ENCODE results near the gene N4BP2. TPM values are rescaled to one million over a fixed set of nuclear protein-coding genes. Genes with fewer than 3 reads are reported as not detected.
A peak's percentile ranks its signal among the peaks of the same experiment; 100 is the strongest.

N4BP2 gene
- total and polyA plus RNA-seq, 5 donors = 0.86 to 7.3 (median 6.1) TPM

GRCh38 chr4:40053161-40053560, 3.5 kb upstream of the N4BP2 start:
- H3K27ac ChIP-seq (ENCODE audit: low read length) = no peak overlapping the region
- no peak for DNase-seq
- intact Hi-C loops (cut with DNase I) = loop anchor here in 2 of 4 donors (10.0 kb wide), 2 partner anchors 68 to 358 kb away; partner anchors contain the start of gene UBE2K (in 1 of the 2)
- no peak for ATAC-seq
- H3K4me3 ChIP-seq (ENCODE audit: low read length) = no peak overlapping the region
- H3K27me3 ChIP-seq (ENCODE audit: control insufficient read depth, insufficient read depth) = no peaks in the 10 kb centered on the region
- H3K9me3 ChIP-seq (ENCODE audit: control insufficient read depth, low read length) = no peaks in the 10 kb centered on the region
- no peaks in the 10 kb centered on the region for H3K4me1 ChIP-seq (ENCODE audit: control insufficient read depth, insufficient read depth, low read length)
- 93% methylated on average over 5 of the region's 5 CpGs for WGBS

GRCh38 chr4:40055511-40055862, 1.2 kb upstream of the N4BP2 start:
- intact Hi-C loops (cut with DNase I) = loop anchor here in 3 of 4 donors (5.0 to 10.0 kb wide), 4 partner anchors 71 to 361 kb away; partner anchors contain the start of genes PDS5A (in 1 of the 3) and UBE2K (in 1 of the 3)
- 7% methylated on average over 5 of the region's 5 CpGs for WGBS
- H3K9me3 ChIP-seq (ENCODE audit: control insufficient read depth, low read length) = no peaks in the 10 kb centered on the region
- H3K4me3 ChIP-seq (ENCODE audit: low read length) = peak overlapping the region; percentile 74
- H3K4me1 ChIP-seq (ENCODE audit: control insufficient read depth, insufficient read depth, low read length) = no peaks in the 10 kb centered on the region
- H3K27me3 ChIP-seq (ENCODE audit: control insufficient read depth, insufficient read depth) = no peaks in the 10 kb centered on the region
- DNase-seq (no peak), ATAC-seq (no peak)
- peak overlapping the region; percentile 97 for H3K27ac ChIP-seq (ENCODE audit: low read length)

- no peaks in the 10 kb centered on the region for H3K4me1 ChIP-seq (ENCODE audit: control insufficient read depth, insufficient read depth, low read length)
- peak overlapping the region; percentile 74 for H3K4me3 ChIP-seq (ENCODE audit: low read length)
- DNase-seq (peak; percentile 71 to 90 (median 89)), ATAC-seq (peak; percentile 69 to 72)
- WGBS = under 1% methylated on average over 86 of the region's 86 CpGs
- H3K27ac ChIP-seq (ENCODE audit: low read length) = peak overlapping the region; percentile 97
- intact Hi-C loops (cut with DNase I) = loop anchor here in 3 of 4 donors (5.0 to 10.0 kb wide), 4 partner anchors 71 to 361 kb away; partner anchors contain the start of genes PDS5A (in 1 of the 3) and UBE2K (in 1 of the 3)
- no peaks in the 10 kb centered on the region for H3K27me3 ChIP-seq (ENCODE audit: control insufficient read depth, insufficient read depth)
- H3K9me3 ChIP-seq (ENCODE audit: control insufficient read depth, low read length) = no peaks in the 10 kb centered on the region
These were observed 561 bp upstream of the N4BP2 start for GRCh38 chr4:40055863-40056715.

GRCh38 chr4:40057586-40058091, 989 bp downstream of the N4BP2 start:
- Histone ChIP-seq H3K4me1 (ENCODE audit: control insufficient read depth, insufficient read depth, low read length) (no peaks in the 10 kb centered on the region), H3K27me3 (ENCODE audit: control insufficient read depth, insufficient read depth) (no peaks in the 10 kb centered on the region), H3K4me3 (ENCODE audit: low read length) (peak overlapping the region; percentile 74), H3K27ac (ENCODE audit: low read length) (peak overlapping the region; percentile 97), H3K9me3 (ENCODE audit: control insufficient read depth, low read length) (no peaks in the 10 kb centered on the region)
- ATAC-seq (peak; percentile 83 to 84), DNase-seq (peak; percentile 70 to 80 (median 80))
- intact Hi-C loops (cut with DNase I) = loop anchor here in 3 of 4 donors (5.0 to 10.0 kb wide), 4 partner anchors 73 to 363 kb away; partner anchors contain the start of genes PDS5A (in 1 of the 3) and UBE2K (in 1 of the 3)
- WGBS = under 1% methylated on average over 13 of the region's 13 CpGs

GRCh38 chr4:40058121-40058520, 1.5 kb downstream of the N4BP2 start:
- Histone ChIP-seq H3K27me3 (ENCODE audit: control insufficient read depth, insufficient read depth) (no peaks in the 10 kb centered on the region), H3K9me3 (ENCODE audit: control insufficient read depth, low read length) (no peaks in the 10 kb centered on the region), H3K4me3 (ENCODE audit: low read length) (peak overlapping the region; percentile 74), H3K27ac (ENCODE audit: low read length) (no peak overlapping the region), H3K4me1 (ENCODE audit: control insufficient read depth, insufficient read depth, low read length) (no peaks in the 10 kb centered on the region)
- no peak for ATAC-seq
- no peak for DNase-seq
- intact Hi-C loops (cut with DNase I) = loop anchor here in 3 of 4 donors (5.0 to 10.0 kb wide), 4 partner anchors 73 to 363 kb away; partner anchors contain the start of genes PDS5A (in 1 of the 3) and UBE2K (in 1 of the 3)
- under 1% methylated on average over 9 of the region's 9 CpGs for WGBS

GRCh38 chr4:40058854-40059253, 2.2 kb downstream of the N4BP2 start:
- Histone ChIP-seq H3K4me1 (ENCODE audit: control insufficient read depth, insufficient read depth, low read length) (no peaks in the 10 kb centered on the region), H3K4me3 (ENCODE audit: low read length) (no peak overlapping the region), H3K27me3 (ENCODE audit: control insufficient read depth, insufficient read depth) (no peaks in the 10 kb centered on the region), H3K27ac (ENCODE audit: low read length) (no peak overlapping the region), H3K9me3 (ENCODE audit: control insufficient read depth, low read length) (no peaks in the 10 kb centered on the region)
- intact Hi-C loops (cut with DNase I) = loop anchor here in 3 of 4 donors (5.0 to 10.0 kb wide), 4 partner anchors 74 to 364 kb away; partner anchors contain the start of genes PDS5A (in 1 of the 3) and UBE2K (in 1 of the 3)
- ATAC-seq = no peak
- no peak for DNase-seq
- 54% methylated on average over 14 of the region's 14 CpGs for WGBS

GRCh38 chr4:40059362-40059761, 2.7 kb downstream of the N4BP2 start:
- Histone ChIP-seq H3K4me1 (ENCODE audit: control insufficient read depth, insufficient read depth, low read length) (no peaks in the 10 kb centered on the region), H3K9me3 (ENCODE audit: control insufficient read depth, low read length) (no peaks in the 10 kb centered on the region), H3K27me3 (ENCODE audit: control insufficient read depth, insufficient read depth) (no peaks in the 10 kb centered on the region), H3K27ac (ENCODE audit: low read length) (no peak overlapping the region), H3K4me3 (ENCODE audit: low read length) (no peak overlapping the region)
- DNase-seq (no peak), ATAC-seq (no peak)
- 94% methylated on average over 6 of the region's 6 CpGs for WGBS
- intact Hi-C loops (cut with DNase I) = loop anchor here in 3 of 4 donors (5.0 to 10.0 kb wide), 4 partner anchors 75 to 365 kb away; partner anchors contain the start of genes PDS5A (in 1 of the 3) and UBE2K (in 1 of the 3)

GRCh38 chr4:40065010-40065409, 8.4 kb downstream of the N4BP2 start:
- intact Hi-C loops (cut with DNase I) = no loop called here
- H3K4me3 ChIP-seq (ENCODE audit: low read length) = no peak overlapping the region
- no peaks in the 10 kb centered on the region for H3K9me3 ChIP-seq (ENCODE audit: control insufficient read depth, low read length)
- no peak overlapping the region for H3K27ac ChIP-seq (ENCODE audit: low read length)
- no peaks in the 10 kb centered on the region for H3K4me1 ChIP-seq (ENCODE audit: control insufficient read depth, insufficient read depth, low read length)
- 92% methylated on average over 3 of the region's 3 CpGs for WGBS
- DNase-seq (no peak), ATAC-seq (no peak)
- no peaks in the 10 kb centered on the region for H3K27me3 ChIP-seq (ENCODE audit: control insufficient read depth, insufficient read depth)

GRCh38 chr4:40066651-40067050, 10.0 kb downstream of the N4BP2 start:
- intact Hi-C loops (cut with DNase I) = no loop called here
- ATAC-seq (no peak), DNase-seq (no peak)
- H3K4me1 ChIP-seq (ENCODE audit: control insufficient read depth, insufficient read depth, low read length) = no peaks in the 10 kb centered on the region
- H3K27ac ChIP-seq (ENCODE audit: low read length) = no peak overlapping the region
- H3K4me3 ChIP-seq (ENCODE audit: low read length) = no peak overlapping the region
- H3K27me3 ChIP-seq (ENCODE audit: control insufficient read depth, insufficient read depth) = no peaks in the 10 kb centered on the region
- no peaks in the 10 kb centered on the region for H3K9me3 ChIP-seq (ENCODE audit: control insufficient read depth, low read length)
- 91% methylated on average over 3 of the region's 3 CpGs for WGBS

GRCh38 chr4:40070387-40070786, 13.7 kb downstream of the N4BP2 start:
- H3K27ac ChIP-seq (ENCODE audit: low read length) = no peak overlapping the region
- no peaks in the 10 kb centered on the region for H3K27me3 ChIP-seq (ENCODE audit: control insufficient read depth, insufficient read depth)
- intact Hi-C loops (cut with DNase I) = no loop called here
- H3K4me3 ChIP-seq (ENCODE audit: low read length) = no peak overlapping the region
- no peaks in the 10 kb centered on the region for H3K4me1 ChIP-seq (ENCODE audit: control insufficient read depth, insufficient read depth, low read length)
- no peaks in the 10 kb centered on the region for H3K9me3 ChIP-seq (ENCODE audit: control insufficient read depth, low read length)
- 96% methylated on average over 1 of the region's 1 CpG for WGBS
- DNase-seq = no peak
- no peak for ATAC-seq

- DNase-seq = no peak
- ATAC-seq = no peak
- H3K4me3 ChIP-seq (ENCODE audit: low read length) = no peak overlapping the region
- H3K9me3 ChIP-seq (ENCODE audit: control insufficient read depth, low read length) = no peaks in the 10 kb centered on the region
- intact Hi-C loops (cut with DNase I) = no loop called here
- no peaks in the 10 kb centered on the region for H3K27me3 ChIP-seq (ENCODE audit: control insufficient read depth, insufficient read depth)
- no peak overlapping the region for H3K27ac ChIP-seq (ENCODE audit: low read length)
- WGBS = 98% methylated on average over 8 of the region's 8 CpGs
- H3K4me1 ChIP-seq (ENCODE audit: control insufficient read depth, insufficient read depth, low read length) = no peaks in the 10 kb centered on the region
These were observed 29.8 kb downstream of the N4BP2 start for GRCh38 chr4:40086421-40086820.

Measured in right cardiac atrium (tissue), 5 donors.